Smooth muscle cell (in vitro differentiated cells): ENCODE results near the gene BTBD17. TPM values are rescaled to one million over a fixed set of nuclear protein-coding genes. Genes with fewer than 3 reads are reported as not detected.
A peak's percentile ranks its signal among the peaks of the same experiment; 100 is the strongest.

Source experiments
- DNase-seq: peaks from one replicate; lab custom pipeline; 2025; ENCODE audit not compliant: unreplicated experiment; lab: John Stamatoyannopoulos, UW
- H2AFZ ChIP-seq: fragments of 200-600 bp; sonication (generic); 2 replicates; pipeline ENCODE4 v1.6.0; 2016; ENCODE audit warnings: antibody characterized with exemption, low read depth, mild to moderate bottlenecking
- H3F3A ChIP-seq: fragments of 200-600 bp; sonication (generic); 2 replicates; pipeline ENCODE4 v1.6.0; 2017; ENCODE audit warnings: antibody characterized with exemption, low read depth
- H3K27ac ChIP-seq: fragments of 200-600 bp; sonication (generic); 2 replicates; pipeline ENCODE4 v1.5.1; 2016; ENCODE audit warnings: low read depth, mild to moderate bottlenecking
- H3K27me3 ChIP-seq: fragments of 200-600 bp; sonication (generic); 2 replicates; pipeline ENCODE4 v1.6.1; 2016; ENCODE audit warnings: low read depth, mild to moderate bottlenecking
- H3K36me3 ChIP-seq: fragments of 200-600 bp; sonication (generic); 2 replicates; pipeline ENCODE4 v1.5.1; 2016; ENCODE audit warnings: low read depth
- H3K4me1 ChIP-seq: fragments of 200-600 bp; sonication (generic); 2 replicates; pipeline ENCODE4 v1.5.1; 2016; ENCODE audit warnings: low read depth
- H3K4me2 ChIP-seq: fragments of 200-600 bp; sonication (generic); 2 replicates; pipeline ENCODE4 v1.6.0; 2016; ENCODE audit warnings: mild to moderate bottlenecking
- H3K4me3 ChIP-seq: fragments of 200-600 bp; sonication (generic); 2 replicates; pipeline ENCODE4 v1.5.1; 2016; ENCODE audit warnings: mild to moderate bottlenecking
- H3K79me2 ChIP-seq: fragments of 200-600 bp; sonication (generic); 2 replicates; pipeline ENCODE4 v1.6.0; 2016; ENCODE audit warnings: low read depth, mild to moderate bottlenecking
- H3K9ac ChIP-seq: fragments of 200-600 bp; sonication (generic); 2 replicates; pipeline ENCODE4 v1.6.0; 2016; ENCODE audit warnings: low read depth
- H3K9me3 ChIP-seq: fragments of 200-600 bp; sonication (generic); replicated peaks from 2 replicates; pipeline ENCODE4 v1.5.1; 2016; ENCODE audit warnings: low read depth
- H4K20me1 ChIP-seq: fragments of 200-600 bp; sonication (generic); 2 replicates; pipeline ENCODE4 v1.6.0; 2016; ENCODE audit warnings: low read depth
- CTCF ChIP-seq: fragments of 200-600 bp; sonication (generic); IDR thresholded peaks from 2 replicates; pipeline ENCODE4 v1.5.1; 2017; ENCODE audit warnings: borderline replicate concordance, mild to moderate bottlenecking, antibody characterized with exemption; ENCODE audit not compliant: insufficient read depth, poor library complexity, severe bottlenecking
- WGBS: methylation state at CpG from one replicate; pipeline ENCODE4 v1.1.7; 2016; ENCODE audit warnings: low lambda C conversion rate; 5-methylcytosine and 5-hydroxymethylcytosine counted together
- polyA plus RNA-seq: library from polyadenylated mRNA; unstranded; fragments of >200 nt; fragmentation: Nextera tagmentation; extraction: Ambion mirVana; gene quantifications from 2 replicates; pipeline ENCODE4 v1.2.1, GENCODE V29; 2016
- total RNA-seq: library from RNA; depleted of rRNA; stranded (reverse); fragments of >200 nt; gene quantifications from 2 replicates; pipeline ENCODE4 v1.2.3, GENCODE V29; 2014

Gene BTBD17
- total and polyA plus RNA-seq, 2 experiments from 2014 or later, result not detected

DNA sequence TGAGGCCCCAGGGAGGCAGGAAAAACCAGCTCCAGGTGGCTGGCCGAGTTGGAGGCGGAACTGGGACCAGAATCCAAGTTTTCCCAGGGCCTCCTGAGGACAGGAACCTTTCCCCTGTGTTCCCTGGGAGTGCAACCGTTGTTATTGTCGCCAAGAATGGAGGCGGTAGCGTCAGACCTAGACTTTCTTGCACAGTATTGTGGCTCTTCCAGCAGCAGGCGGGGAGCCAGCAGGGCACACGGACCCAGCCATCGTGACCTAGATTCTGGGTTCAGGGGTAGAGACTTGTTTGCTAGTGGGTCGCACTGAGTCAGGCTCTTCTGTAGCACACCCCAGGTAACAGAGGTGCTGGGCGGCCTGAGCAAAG, 36.3 kb downstream of the BTBD17 start:
- Histone ChIP-seq H2AFZ (no peak overlapping the region), H3K4me2 (peak overlapping the region; percentile 82), H3K36me3 (no peaks in the 10 kb centered on the region), H3K27ac (no peak overlapping the region), H3K9me3 (no peaks in the 10 kb centered on the region), H3K79me2 (no peaks in the 10 kb centered on the region), H3K9ac (no peak overlapping the region), H3K4me1 (peaks cover 8% of the 10 kb centered on the region), H3K27me3 (peaks cover 64% of the 10 kb centered on the region), H3F3A (no peaks in the 10 kb centered on the region), H4K20me1 (no peaks in the 10 kb centered on the region), H3K4me3 (peak overlapping the region; percentile 41)
- WGBS, result 51% methylated on average over 11 of the region's 11 CpGs
- no peak for DNase-seq
- TF ChIP-seq CTCF, result no peak

- no peak overlapping the region for H3K27ac ChIP-seq
- H3K79me2 ChIP-seq, result no peaks in the 10 kb centered on the region
- no peak overlapping the region for H3K4me2 ChIP-seq
- peaks cover 64% of the 10 kb centered on the region for H3K27me3 ChIP-seq
- no peak for DNase-seq
- no peak overlapping the region for H3K9ac ChIP-seq
- no peaks in the 10 kb centered on the region for H3F3A ChIP-seq
- H4K20me1 ChIP-seq, result no peaks in the 10 kb centered on the region
- no peaks in the 10 kb centered on the region for H3K9me3 ChIP-seq
- TF ChIP-seq CTCF, result no peak
- H3K4me1 ChIP-seq, result peaks cover 8% of the 10 kb centered on the region
- no peak overlapping the region for H2AFZ ChIP-seq
- H3K36me3 ChIP-seq, result no peaks in the 10 kb centered on the region
- WGBS, result 91% methylated on average over 6 of the region's 6 CpGs
- H3K4me3 ChIP-seq, result no peak overlapping the region
Measured at GRCh38 chr17:74324521-74324920, 37.1 kb downstream of the BTBD17 start.

- DNase-seq, result no peak
- H3F3A ChIP-seq, result no peaks in the 10 kb centered on the region
Measured at GRCh38 chr17:74318391-74318790, 43.3 kb downstream of the BTBD17 start.

More at GRCh38 chr17:74318391-74318790, 43.3 kb downstream of the BTBD17 start:
- WGBS, result 96% methylated on average over 10 of the region's 10 CpGs
- Histone ChIP-seq H3K9me3 (no peaks in the 10 kb centered on the region), H3K36me3 (no peaks in the 10 kb centered on the region), H4K20me1 (no peaks in the 10 kb centered on the region), H3K79me2 (no peaks in the 10 kb centered on the region), H3K4me1 (no peaks in the 10 kb centered on the region), H3K4me2 (no peak overlapping the region), H3K4me3 (no peak overlapping the region), H3K9ac (no peak overlapping the region), H3K27ac (no peak overlapping the region), H2AFZ (no peak overlapping the region), H3K27me3 (peaks cover 16% of the 10 kb centered on the region)
- no peak for TF ChIP-seq CTCF
